Mesothelial cell of epicardium (in vitro differentiated cells): ENCODE data around the gene EMC8. TPM values are rescaled to one million over a fixed set of nuclear protein-coding genes. Genes with fewer than 3 reads are reported as not detected.
A peak's percentile ranks its signal among the peaks of the same experiment; 100 is the strongest.

Experiments
- DNase-seq, 2 experiments: peaks; one replicate each; pipeline ENCODE4 v3.0.0; 2021; ENCODE audit warnings: low spot score in 2 of 2; ENCODE audit not compliant: unreplicated experiment in 2 of 2
- H3K27ac Mint-ChIP-seq: 2 replicates; pipeline ENCODE4 v1.8.0; 2021; ENCODE audit warnings: mixed read lengths
- H3K27me3 Mint-ChIP-seq: 2 replicates; pipeline ENCODE4 v1.8.0; 2021; ENCODE audit warnings: low read depth, mixed read lengths
- H3K36me3 Mint-ChIP-seq: 2 replicates; pipeline ENCODE4 v1.8.0; 2021; ENCODE audit warnings: mixed read lengths
- H3K4me1 Mint-ChIP-seq: 2 replicates; pipeline ENCODE4 v1.8.0; 2021; ENCODE audit warnings: mixed read lengths
- H3K4me3 Mint-ChIP-seq: 2 replicates; pipeline ENCODE4 v1.8.0; 2021; ENCODE audit warnings: mild to moderate bottlenecking, moderate library complexity, mixed read lengths
- H3K9me3 Mint-ChIP-seq: 2 replicates; pipeline ENCODE4 v1.8.0; 2021; ENCODE audit warnings: mixed read lengths
- microRNA-seq: library from miRNA; unstranded; fragments of <30 nt; microRNA quantifications from one replicate; pipeline ENCODE4 v1.2.0, GENCODE V29; 2021; ENCODE audit warnings: inconsistent platforms, mixed read lengths
- total RNA-seq: library from RNA; stranded (reverse); gene quantifications from 3 replicates; pipeline ENCODE4 v1.2.1, GENCODE V29; 2021
- TF ChIP-seq, protein P1 (sequence below): fragments of 200-600 bp; sonication (generic); IDR thresholded peaks from one replicate; pipeline ENCODE4 v1.5.0; 2021; ENCODE audit warnings: antibody characterized with exemption; ENCODE audit not compliant: unreplicated experiment

Gene EMC8
- total RNA-seq, 1 donor from 2014 or later, result 28.7 TPM

- no peak for DNase-seq
- Mint-ChIP-seq H3K4me3 (no peak overlapping the region), H3K27ac (no peak overlapping the region), H3K27me3 (no peaks in the 10 kb centered on the region), H3K36me3 (peaks cover 4% of the 10 kb centered on the region), H3K4me1 (peaks cover 7% of the 10 kb centered on the region), H3K9me3 (no peaks in the 10 kb centered on the region)
- TF ChIP-seq, protein P1, sequence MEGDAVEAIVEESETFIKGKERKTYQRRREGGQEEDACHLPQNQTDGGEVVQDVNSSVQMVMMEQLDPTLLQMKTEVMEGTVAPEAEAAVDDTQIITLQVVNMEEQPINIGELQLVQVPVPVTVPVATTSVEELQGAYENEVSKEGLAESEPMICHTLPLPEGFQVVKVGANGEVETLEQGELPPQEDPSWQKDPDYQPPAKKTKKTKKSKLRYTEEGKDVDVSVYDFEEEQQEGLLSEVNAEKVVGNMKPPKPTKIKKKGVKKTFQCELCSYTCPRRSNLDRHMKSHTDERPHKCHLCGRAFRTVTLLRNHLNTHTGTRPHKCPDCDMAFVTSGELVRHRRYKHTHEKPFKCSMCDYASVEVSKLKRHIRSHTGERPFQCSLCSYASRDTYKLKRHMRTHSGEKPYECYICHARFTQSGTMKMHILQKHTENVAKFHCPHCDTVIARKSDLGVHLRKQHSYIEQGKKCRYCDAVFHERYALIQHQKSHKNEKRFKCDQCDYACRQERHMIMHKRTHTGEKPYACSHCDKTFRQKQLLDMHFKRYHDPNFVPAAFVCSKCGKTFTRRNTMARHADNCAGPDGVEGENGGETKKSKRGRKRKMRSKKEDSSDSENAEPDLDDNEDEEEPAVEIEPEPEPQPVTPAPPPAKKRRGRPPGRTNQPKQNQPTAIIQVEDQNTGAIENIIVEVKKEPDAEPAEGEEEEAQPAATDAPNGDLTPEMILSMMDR, result no peak
Measured at GRCh38 chr16:85733155-85733838, 66.0 kb downstream of the EMC8 start.

DNA sequence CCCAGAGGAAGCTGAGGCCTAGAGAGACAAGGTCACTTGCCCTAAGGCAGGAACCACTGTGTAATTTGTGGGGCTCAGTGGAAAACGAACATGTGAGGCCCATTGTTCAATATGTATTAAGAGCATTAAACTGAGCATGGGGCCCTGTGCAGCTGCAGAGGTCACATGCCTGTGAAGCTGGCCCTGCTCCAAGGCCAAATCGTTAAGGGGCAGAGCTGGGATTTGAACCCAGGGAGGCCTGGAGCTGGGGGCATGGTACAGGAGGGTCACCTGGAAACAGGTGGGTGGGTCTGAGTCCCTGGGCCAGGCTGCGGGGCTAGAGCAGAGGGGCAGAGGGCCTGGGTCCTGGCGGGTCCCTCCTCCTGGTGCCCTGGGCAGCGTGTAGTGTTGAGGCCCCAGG, 68.2 kb downstream of the EMC8 start:
- H3K36me3 Mint-ChIP-seq, result peaks cover 5% of the 10 kb centered on the region
- TF ChIP-seq, protein P1, result no peak

GRCh38 chr16:85730186-85730465, 69.2 kb downstream of the EMC8 start:
- Mint-ChIP-seq H3K27me3 (no peaks in the 10 kb centered on the region), H3K4me3 (no peak overlapping the region)

More for the DNA sequence above, 68.2 kb downstream of the EMC8 start:
- H3K9me3 Mint-ChIP-seq, result no peaks in the 10 kb centered on the region
- no peak for DNase-seq
- H3K27me3 Mint-ChIP-seq, result no peaks in the 10 kb centered on the region
- no peak overlapping the region for H3K27ac Mint-ChIP-seq
- H3K4me3 Mint-ChIP-seq, result no peak overlapping the region
- H3K4me1 Mint-ChIP-seq, result peaks cover 7% of the 10 kb centered on the region

DNA sequence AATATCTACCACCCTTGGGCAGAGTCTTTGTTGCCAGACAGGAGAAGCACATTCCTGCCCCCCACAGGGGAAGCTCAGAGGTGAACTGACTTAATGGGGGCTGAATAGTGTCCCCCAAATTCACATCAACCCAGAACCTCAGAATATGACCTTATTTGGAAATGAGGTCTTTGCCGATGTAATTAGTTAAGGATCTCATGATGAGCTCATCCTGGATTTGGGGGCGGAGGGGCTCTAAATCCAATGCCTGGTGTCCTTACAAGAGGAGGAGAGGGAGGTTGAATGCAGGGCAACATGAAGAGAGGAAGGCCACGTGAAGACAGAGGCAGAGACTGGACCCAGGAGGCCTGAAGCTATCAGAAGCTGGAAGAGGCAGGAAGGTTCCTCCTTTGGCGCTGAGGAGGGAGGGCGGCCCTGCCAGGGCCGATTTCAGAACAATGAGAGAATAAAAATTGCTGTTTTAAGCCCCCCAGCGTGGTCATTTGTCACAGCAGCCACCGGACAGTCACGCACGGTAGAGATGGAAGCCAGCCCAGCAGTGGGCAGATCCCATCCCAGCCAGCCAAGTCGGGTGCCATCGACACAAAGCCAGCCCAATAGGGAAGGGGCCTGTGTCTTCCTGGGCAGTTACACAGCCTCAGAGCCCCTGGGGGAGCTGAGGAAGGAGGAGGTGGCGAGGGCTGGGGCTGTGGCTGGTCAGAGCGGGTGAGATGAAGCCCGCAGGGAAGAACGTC, 69.7 kb downstream of the EMC8 start:
- Mint-ChIP-seq H3K27ac (peak overlapping the region; percentile 13), H3K4me1 (peaks cover 7% of the 10 kb centered on the region), H3K4me3 (no peak overlapping the region), H3K27me3 (no peaks in the 10 kb centered on the region), H3K36me3 (peaks cover 11% of the 10 kb centered on the region), H3K9me3 (no peaks in the 10 kb centered on the region)
- no peak for DNase-seq
- TF ChIP-seq, protein P1, result no peak

More at GRCh38 chr16:85730186-85730465, 69.2 kb downstream of the EMC8 start:
- no peaks in the 10 kb centered on the region for H3K9me3 Mint-ChIP-seq
- TF ChIP-seq, protein P1, result no peak
- H3K27ac Mint-ChIP-seq, result no peak overlapping the region
- peaks cover 7% of the 10 kb centered on the region for H3K4me1 Mint-ChIP-seq
- H3K36me3 Mint-ChIP-seq, result peaks cover 11% of the 10 kb centered on the region
- no peak for DNase-seq

DNA sequence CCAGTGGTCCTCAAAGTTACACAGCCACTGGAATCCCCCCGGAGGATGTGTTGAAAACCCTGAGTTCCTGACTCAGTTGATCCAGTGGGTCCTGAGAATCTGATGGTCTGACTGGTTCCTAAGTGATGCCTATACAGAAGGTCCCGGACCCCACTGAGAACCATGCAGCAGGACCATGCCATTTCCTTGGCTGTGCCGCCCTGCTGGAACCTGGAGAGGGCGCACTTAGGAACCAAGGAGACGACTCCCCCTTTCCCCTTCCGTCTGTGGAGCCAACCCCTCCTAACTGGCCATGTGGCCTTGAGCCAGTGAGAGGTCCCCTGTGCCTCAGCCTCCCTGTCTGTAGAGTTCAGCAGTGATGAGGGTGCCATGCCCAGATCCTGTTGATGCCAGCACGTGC, 70.5 kb downstream of the EMC8 start:
- TF ChIP-seq, protein P1, result no peak
- Mint-ChIP-seq H3K27me3 (no peaks in the 10 kb centered on the region), H3K9me3 (no peaks in the 10 kb centered on the region), H3K36me3 (peaks cover 11% of the 10 kb centered on the region), H3K4me3 (no peak overlapping the region), H3K4me1 (peaks cover 7% of the 10 kb centered on the region), H3K27ac (no peak overlapping the region)
- no peak for DNase-seq

Small RNA genes lying within 50 kb of the gene (microRNA-seq; reads per million reads assigned to microRNA genes)
- gene MIR1910, result 11.1 reads per million, percentile 34 among the genes with 10 or more reads in this experiment

Other genes starting within 250 kb of the EMC8 start
- gene GSE1, start 186.2 kb downstream of the EMC8 start, total RNA-seq, result 193 to 218 TPM (median 208 TPM) in 3 replicates
- gene GINS2, start 110.6 kb downstream of the EMC8 start, total RNA-seq, result 13.4 to 15.3 TPM (median 14.8 TPM) in 3 replicates
- 11.2 to 12.1 TPM (median 12.0 TPM) in 3 replicates for gene C16orf74, start 48.4 kb downstream of the EMC8 start, total RNA-seq
- 333 to 346 TPM (median 338 TPM) in 3 replicates for gene COX4I1, start 151 bp upstream of the EMC8 start, total RNA-seq
- gene IRF8, start 99.6 kb upstream of the EMC8 start, total RNA-seq, result 5.8 to 7.8 TPM (median 5.8 TPM) in 3 replicates